ENCODE results near the gene LOXHD1.

Gene LOXHD1

GRCh38 chr18:46481048-46481846, 175.8 kb downstream of the LOXHD1 start:
- in situ Hi-C loops (cut with MboI; ENCODE audit: low sequenced_read_pairs): loop anchor here (25.0 kb wide), 1 partner anchor 319 kb away; a partner anchor contains a TSS

GRCh38 chr18:46480226-46480625, 176.8 kb downstream of the LOXHD1 start:
- in situ Hi-C loops (cut with MboI; ENCODE audit: low sequenced_read_pairs): loop anchor here (25.0 kb wide), 1 partner anchor 318 kb away; a partner anchor contains a TSS

DNA sequence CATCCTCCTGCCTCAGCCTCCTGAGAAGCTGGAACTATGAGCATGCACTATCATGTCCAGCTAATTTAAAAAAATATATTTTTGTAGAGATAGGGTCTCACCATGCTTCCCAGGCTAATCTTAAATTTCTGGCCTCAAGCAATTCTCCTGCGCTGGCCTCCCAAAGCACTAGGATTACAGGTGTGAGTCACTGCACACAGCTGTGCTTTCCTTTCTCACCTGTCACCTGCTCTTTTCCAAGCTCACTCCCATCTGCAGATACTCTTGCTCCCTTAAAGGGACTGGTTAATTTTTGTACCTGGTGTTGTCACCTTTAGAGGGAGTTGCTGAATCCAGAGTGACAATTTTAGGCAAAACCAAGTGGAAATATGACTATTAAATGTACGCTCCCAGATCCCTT, 178.2 kb downstream of the LOXHD1 start:
- in situ Hi-C loops (cut with MboI; ENCODE audit: low sequenced_read_pairs): loop anchor here (25.0 kb wide), 1 partner anchor 316 kb away; a partner anchor contains a TSS

DNA sequence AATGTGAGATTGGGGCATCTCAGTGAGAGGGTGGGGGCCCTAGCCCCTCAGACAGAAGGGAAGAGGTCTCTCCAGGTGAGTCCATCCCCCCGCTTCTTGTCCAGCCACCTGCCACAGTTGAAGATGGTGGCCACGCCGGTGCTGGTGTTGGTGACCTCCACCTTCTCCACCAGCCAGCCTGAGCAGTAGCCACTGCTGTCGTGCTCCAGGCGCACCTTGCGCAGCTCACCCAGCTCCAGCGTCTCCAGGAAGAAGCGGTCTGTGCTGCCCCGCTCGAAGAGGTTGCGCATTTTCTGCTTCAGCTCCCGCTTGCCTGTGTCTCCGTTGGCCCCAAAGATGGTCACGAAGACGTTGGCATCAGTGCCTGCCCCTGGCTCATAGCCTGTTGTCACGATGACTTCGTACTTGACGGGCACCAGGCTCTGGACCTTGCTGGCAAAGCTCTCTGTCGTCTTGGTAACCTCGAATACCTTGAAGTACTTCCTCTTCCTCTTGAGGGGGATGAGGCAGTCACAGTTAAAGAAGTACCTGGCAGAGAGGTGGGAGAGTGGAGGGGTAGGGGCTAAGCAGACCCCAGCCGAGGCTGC, 179.5 kb downstream of the LOXHD1 start:
- in situ Hi-C loops (cut with MboI; ENCODE audit: low sequenced_read_pairs): loop anchor here (25.0 kb wide), 1 partner anchor 315 kb away; a partner anchor contains a TSS

DNA sequence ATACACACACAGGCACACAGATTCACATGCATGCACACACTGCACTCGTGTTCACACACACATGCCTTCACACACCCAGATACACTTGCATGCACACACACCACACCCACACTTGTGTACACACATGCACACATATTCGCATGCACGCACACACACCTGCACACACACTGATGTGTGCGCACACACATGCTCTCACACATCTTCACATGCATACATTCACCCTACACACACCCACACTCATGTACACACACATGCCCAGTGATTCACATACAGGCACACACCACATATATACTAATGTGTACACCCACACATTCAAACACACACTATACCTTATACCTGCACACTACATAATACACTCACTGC, 181.6 kb downstream of the LOXHD1 start:
- in situ Hi-C loops (cut with MboI; ENCODE audit: low sequenced_read_pairs): loop anchor here (25.0 kb wide), 1 partner anchor 313 kb away; a partner anchor contains a TSS

DNA sequence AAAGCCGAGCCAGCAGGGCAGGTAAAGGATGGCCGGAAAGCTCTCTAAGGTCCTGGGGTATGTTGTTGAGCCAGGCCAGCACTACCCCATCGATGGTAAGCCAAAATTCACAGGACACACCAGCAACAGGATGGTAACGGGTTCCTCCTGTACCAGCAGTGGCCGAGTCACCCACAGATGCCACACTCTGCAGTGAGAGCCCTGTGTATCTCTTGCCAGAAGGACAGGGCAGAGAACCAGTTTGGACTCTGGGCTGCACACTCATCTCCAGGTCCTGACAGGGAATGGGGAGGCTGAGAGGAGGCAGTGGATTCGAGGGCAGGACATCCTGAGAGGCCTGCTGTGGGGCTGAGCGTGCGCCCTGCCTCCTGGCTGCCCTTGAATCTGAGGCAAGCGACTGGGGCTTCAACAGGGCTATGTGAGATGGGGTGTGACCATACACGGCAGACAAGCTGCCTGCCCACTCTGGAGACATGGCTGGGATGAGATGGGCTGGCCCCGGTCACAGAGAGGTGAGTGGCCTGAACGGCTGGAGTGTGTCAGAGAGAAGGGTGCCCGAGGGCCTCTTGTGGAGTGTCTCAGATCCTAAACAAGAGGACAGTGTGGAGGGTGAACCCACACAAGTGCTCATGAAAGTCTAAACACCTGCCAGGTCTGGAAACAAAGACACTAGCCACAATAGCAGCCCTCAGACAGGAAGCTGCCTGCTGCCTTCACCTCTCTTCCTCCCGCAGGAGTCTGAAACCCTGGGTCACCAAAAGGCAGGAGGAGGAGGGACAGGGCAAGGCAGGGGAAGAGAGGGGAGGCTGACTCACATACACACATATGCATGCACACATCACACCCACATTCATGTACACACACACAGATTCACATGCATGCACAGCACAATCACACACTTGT, 182.3 kb downstream of the LOXHD1 start:
- in situ Hi-C loops (cut with MboI; ENCODE audit: low sequenced_read_pairs): loop anchor here (25.0 kb wide), 1 partner anchor 312 kb away; a partner anchor contains a TSS

- in situ Hi-C loops (cut with MboI; ENCODE audit: low sequenced_read_pairs): no loop called here
Observed at GRCh38 chr18:46471809-46472498, 185.1 kb downstream of the LOXHD1 start.

- in situ Hi-C loops (cut with MboI; ENCODE audit: low sequenced_read_pairs): no loop called here
Observed at GRCh38 chr18:46470714-46471113, 186.3 kb downstream of the LOXHD1 start.

GRCh38 chr18:46469186-46469915, 187.7 kb downstream of the LOXHD1 start:
- in situ Hi-C loops (cut with MboI; ENCODE audit: low sequenced_read_pairs): no loop called here

DNA sequence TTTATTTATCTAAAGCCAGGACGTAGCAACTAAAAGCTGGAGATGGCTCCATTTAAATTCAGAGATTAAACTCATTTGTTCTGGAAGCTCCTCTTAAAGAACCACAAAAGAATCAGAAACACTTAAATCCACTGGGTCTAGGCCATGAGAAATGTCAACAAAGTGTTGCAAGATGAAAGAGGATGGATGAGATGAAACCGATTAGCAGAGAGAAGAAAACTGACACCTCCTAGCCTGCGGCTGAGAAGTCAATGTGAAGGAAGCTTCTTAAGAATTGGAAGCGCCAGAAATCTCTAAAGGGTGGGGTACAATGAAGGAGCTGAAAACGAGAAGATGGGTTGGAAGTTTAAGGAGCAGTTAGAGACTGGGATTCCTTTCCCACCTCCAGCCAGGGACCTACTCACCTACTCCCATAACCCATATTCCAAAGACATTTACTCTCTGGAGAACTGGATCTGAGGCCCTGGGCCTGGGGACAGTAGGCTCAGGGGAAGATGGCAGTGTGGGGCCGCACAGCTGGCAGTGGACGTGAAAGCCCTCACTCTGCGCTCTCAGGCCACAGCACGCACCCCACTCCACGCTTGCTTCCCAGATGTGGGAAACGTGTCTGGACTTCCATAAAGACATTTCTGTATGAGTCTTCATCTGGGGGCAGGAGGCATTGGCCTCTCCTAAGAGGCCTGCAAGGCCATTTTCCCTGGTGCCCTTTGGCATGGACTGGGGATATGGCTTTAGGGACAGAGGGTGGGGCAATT, 188.4 kb downstream of the LOXHD1 start:
- in situ Hi-C loops (cut with MboI; ENCODE audit: low sequenced_read_pairs): no loop called here

DNA sequence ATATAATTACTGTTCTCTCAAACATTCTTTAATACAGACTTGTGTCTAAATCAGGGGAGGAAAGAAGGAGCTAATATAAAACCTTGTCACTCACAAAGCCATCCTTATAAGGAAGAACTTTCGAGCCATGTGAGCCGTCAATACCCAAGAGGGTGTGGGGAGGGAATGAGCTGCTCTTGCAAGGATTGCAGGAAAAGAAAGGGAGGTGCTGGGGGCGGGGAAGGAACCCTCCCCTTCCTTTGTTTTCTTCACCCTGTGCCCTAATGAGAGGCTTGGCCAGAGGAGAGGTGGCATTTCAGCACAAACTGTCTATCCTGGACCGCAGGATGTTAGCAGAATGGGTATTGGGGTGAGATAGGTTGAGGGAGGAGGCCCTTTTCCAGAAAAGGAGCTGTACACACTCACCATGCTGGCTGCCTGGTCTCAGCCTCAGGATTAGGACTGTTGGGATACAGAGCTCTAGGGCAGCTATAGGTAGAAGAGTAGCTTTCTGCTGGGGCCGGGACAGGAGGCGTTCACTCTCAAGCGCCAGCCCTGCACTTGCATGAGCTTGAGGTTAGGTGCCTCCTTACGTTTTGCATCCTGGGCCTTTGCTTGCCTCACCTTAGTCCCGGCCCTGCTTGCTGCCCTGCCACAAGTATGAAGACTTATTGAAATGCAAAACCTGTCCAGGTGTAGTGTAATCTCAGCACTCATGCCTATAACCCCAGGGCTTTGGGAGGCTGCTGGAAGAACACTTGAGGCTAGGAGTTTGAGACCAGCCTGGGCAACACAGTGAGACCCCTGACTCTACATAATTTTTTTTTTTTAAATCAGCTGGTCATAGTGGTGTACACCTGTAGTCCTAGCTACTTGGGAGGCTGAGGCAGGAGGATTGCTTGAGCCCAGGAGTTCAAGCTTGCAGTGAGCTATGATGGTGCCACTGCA, 190.5 kb downstream of the LOXHD1 start:
- in situ Hi-C loops (cut with MboI; ENCODE audit: low sequenced_read_pairs): no loop called here

DNA sequence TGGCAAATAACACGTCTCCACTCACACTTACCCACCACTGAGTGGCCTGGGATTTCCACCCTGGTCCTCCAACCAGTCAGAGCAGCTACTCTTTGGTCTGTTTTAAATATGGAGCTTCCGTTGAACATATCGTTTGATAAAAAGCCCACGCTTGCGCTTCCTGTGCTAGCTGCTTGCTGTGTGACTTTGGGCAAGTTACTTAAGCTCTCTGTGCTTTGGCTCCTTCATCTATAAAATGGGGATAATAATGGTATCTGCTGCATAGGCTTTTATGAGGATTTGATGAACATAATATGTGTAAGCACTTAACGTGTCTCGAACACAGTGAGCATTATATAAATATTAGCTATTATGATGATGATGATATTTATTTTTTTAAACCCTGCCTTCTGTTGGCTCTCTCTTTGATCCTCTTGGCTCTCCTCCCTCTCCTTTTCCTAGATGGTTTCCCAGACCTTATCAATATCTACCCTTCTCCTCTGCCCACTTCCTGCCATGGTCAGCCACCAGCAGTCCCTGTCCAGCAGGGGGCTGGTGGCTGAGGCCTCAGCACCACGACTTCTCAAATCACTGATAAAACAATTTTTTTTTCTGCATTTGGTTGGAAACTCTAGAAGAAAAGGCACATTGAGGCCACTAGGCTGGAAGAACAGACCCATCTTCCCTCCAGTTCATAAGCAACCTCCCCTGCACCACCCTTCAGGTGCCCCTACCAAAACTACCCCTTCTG, 191.9 kb downstream of the LOXHD1 start:
- in situ Hi-C loops (cut with MboI; ENCODE audit: low sequenced_read_pairs): no loop called here

GRCh38 chr18:46462523-46462922, 194.5 kb downstream of the LOXHD1 start:
- in situ Hi-C loops (cut with MboI; ENCODE audit: low sequenced_read_pairs): no loop called here

GRCh38 chr18:46461993-46462392, 195.0 kb downstream of the LOXHD1 start:
- in situ Hi-C loops (cut with MboI; ENCODE audit: low sequenced_read_pairs): no loop called here

- in situ Hi-C loops (cut with MboI; ENCODE audit: low sequenced_read_pairs): no loop called here
Observed at GRCh38 chr18:46460754-46461153, 196.3 kb downstream of the LOXHD1 start.

GRCh38 chr18:46459789-46460455, 197.1 kb downstream of the LOXHD1 start:
- in situ Hi-C loops (cut with MboI; ENCODE audit: low sequenced_read_pairs): no loop called here

GRCh38 chr18:46458472-46458871, 198.5 kb downstream of the LOXHD1 start:
- in situ Hi-C loops (cut with MboI; ENCODE audit: low sequenced_read_pairs): no loop called here
